ENCODE data around the gene HLCS.

HLCS gene

GRCh38 chr21:36874665-36875064, 91.8 kb downstream of the HLCS start:
- TF ChIP-seq CTCF (IDR thresholded peaks at IDR 0.05): no peak

GRCh38 chr21:36873513-36873912, 93.0 kb downstream of the HLCS start:
- TF ChIP-seq CTCF (IDR thresholded peaks at IDR 0.05): no peak

GRCh38 chr21:36867291-36867905, 99.1 kb downstream of the HLCS start:
- no peak for TF ChIP-seq CTCF (IDR thresholded peaks at IDR 0.05)

GRCh38 chr21:36866419-36866818, 100.0 kb downstream of the HLCS start:
- no peak for TF ChIP-seq CTCF (IDR thresholded peaks at IDR 0.05)

GRCh38 chr21:36864974-36865373, 101.5 kb downstream of the HLCS start:
- TF ChIP-seq CTCF (IDR thresholded peaks at IDR 0.05): no peak

- TF ChIP-seq CTCF (IDR thresholded peaks at IDR 0.05): no peak
These were observed 103.2 kb downstream of the HLCS start for GRCh38 chr21:36863260-36863659.

- TF ChIP-seq CTCF (IDR thresholded peaks at IDR 0.05): no peak
These were observed 104.7 kb downstream of the HLCS start for GRCh38 chr21:36861595-36862323.
